Testis (tissue), 2 donors: ENCODE results near the gene CELSR2.

Experiments
- POLR2A ChIP-seq: fragments of 450-650 bp; IDR thresholded peaks from one replicate; pipeline ENCODE4 v1.6.1; 2017; ENCODE audit warnings: antibody characterized with exemption, mild to moderate bottlenecking, moderate library complexity
- TF ChIP-seq, protein P1 (sequence below), 3 experiments: fragments of 450-650 bp in 2 of 3; fragments of 200-600 bp in 1 of 3; sonication (generic) in 1 of 3; IDR thresholded peaks; one replicate each; pipeline ENCODE4 v1.5.1; 2016 to 2019; ENCODE audit warnings: antibody characterized with exemption in 3 of 3, mild to moderate bottlenecking in 2 of 3, moderate library complexity in 1 of 3

DNA sequence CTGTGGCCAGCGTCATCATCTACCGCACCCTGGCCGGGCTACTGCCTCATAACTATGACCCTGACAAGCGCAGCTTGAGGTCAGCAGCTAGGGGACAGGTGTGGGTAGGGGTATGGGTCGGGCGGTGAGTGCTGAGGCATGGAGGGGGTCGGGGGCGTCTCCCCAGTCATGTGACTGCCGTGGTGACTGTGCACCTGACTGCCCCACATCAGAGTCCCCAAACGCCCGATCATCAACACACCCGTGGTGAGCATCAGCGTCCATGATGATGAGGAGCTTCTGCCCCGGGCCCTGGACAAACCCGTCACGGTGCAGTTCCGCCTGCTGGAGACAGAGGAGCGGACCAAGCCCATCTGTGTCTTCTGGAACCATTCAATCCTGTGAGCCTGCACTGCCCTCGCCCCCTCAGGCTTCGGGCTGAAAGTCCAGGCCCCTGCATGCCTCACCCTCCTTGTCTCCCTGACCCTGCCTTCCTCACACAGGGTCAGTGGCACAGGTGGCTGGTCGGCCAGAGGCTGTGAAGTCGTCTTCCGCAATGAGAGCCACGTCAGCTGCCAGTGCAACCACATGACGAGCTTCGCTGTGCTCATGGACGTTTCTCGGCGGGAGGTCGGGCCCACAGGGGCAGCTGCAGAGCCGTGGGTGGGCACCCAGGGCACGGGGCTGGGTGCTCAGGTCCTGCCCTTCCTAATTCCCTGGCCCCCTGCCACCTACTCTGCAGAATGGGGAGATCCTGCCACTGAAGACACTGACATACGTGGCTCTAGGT lies 20.1 kb downstream of the CELSR2 start:
- TF ChIP-seq, protein P1, sequence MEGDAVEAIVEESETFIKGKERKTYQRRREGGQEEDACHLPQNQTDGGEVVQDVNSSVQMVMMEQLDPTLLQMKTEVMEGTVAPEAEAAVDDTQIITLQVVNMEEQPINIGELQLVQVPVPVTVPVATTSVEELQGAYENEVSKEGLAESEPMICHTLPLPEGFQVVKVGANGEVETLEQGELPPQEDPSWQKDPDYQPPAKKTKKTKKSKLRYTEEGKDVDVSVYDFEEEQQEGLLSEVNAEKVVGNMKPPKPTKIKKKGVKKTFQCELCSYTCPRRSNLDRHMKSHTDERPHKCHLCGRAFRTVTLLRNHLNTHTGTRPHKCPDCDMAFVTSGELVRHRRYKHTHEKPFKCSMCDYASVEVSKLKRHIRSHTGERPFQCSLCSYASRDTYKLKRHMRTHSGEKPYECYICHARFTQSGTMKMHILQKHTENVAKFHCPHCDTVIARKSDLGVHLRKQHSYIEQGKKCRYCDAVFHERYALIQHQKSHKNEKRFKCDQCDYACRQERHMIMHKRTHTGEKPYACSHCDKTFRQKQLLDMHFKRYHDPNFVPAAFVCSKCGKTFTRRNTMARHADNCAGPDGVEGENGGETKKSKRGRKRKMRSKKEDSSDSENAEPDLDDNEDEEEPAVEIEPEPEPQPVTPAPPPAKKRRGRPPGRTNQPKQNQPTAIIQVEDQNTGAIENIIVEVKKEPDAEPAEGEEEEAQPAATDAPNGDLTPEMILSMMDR (IDR thresholded peaks at IDR 0.05), result no peak
- TF ChIP-seq POLR2A, result no peak
